GM12865 (cell line): ENCODE data around the gene NUB1.

Source experiments
- DNase-seq: peaks from one replicate; pipeline ENCODE4 v3.0.0; 2010; ENCODE audit warnings: low read depth
- H3K4me3 ChIP-seq: 2 replicates; pipeline ENCODE4 v1.5.1; 2011; ENCODE audit warnings: mild to moderate bottlenecking, low read depth, low read length, control low read depth
- CTCF ChIP-seq: IDR thresholded peaks from 2 replicates; pipeline ENCODE4 v1.5.1; 2011; ENCODE audit warnings: low read length, control low read depth, low read depth, inconsistent platforms; ENCODE audit not compliant: insufficient read depth; ENCODE audit errors: missing control alignments

NUB1 gene

GRCh38 chr7:151391358-151391730 lies 49.7 kb downstream of the NUB1 start:
- no peak overlapping the region for H3K4me3 ChIP-seq
- TF ChIP-seq CTCF = no peak
- no peak for DNase-seq

DNA sequence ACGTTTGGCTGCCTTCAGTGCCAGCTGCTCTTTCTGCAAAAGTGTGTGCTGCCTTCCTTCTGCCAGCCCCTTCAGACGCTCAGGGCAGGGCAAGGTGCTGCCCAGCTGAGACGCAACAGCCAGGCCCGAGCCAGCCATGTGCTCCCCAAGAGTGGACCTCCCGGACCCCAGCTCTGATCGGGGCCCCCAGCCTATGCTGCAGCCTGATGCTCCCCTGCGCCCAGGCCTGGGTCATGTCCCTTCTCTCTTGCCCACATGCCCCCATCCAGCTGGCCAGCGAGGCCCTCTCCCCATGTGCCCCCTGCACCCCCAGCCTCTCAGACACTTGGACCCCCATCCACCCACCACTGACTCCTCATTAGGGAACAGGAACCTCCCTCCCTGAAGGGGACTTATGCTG lies 50.4 kb downstream of the NUB1 start:
- no peak for DNase-seq
- H3K4me3 ChIP-seq = no peak overlapping the region
- no peak for TF ChIP-seq CTCF

DNA sequence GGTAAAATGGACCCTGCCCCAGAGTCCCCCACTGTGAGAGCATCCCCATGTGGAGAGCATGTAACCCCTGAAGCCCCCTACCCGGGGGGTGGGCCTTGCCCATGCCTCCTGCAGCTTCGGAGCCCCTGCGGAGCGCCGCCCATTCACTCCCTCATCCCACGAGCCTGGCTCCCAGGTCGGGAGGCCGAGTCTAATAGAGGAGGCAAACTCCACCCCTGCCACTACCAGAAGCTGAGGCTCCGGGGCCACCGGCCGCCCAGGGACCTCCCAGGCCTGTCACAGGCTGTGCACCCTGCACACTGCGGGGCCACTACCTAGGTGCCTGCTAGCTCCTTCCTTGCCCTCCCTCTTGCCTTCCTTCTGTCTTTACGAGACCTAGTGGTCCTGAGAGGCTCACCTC lies 50.8 kb downstream of the NUB1 start:
- H3K4me3 ChIP-seq = no peak overlapping the region
- no peak for DNase-seq
- TF ChIP-seq CTCF = no peak

DNA sequence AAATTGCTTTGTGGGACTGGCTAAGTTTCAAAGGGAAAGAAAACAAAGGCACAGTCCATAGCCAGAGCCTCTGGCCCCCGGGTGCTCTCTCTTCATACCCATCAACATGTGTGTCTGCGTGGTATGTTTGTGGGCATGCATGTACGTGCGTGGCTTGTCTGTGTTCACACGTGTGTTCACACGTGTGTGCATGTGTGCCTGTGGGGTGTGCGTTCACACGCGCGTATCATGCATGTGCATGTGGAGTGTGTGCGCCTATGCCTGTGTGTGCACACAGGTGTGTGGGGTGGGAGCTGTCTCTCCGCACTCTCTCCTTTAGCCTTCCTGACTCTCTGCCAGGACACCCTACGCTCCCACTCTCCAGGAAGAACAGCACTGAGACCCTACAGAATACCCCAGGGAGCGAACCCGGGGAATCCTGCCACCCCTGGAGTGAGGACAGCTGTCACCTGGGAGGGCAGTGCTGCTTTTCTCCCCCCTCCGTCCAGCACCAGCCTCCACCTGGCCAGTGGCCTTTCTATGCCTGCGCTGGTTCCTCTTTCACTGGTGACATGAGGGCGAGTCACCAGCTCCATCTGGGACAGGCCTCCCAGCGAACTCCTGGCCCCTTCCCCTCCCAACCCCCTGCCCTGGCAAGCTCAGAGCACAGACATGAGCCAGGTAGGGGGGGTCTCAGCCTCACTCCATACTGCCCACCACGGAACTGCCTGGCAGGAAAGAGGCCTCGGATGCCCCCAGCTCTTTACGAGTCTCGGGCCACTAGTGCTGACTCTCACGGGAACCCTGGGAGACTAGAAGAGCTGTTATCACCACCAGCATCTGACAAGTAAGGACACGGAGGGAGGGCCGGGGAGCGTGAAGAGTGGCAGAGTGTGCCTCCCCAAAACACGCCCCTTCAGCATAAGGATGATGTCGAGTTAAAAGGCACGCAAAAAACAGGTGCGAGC lies 51.7 kb downstream of the NUB1 start:
- DNase-seq = no peak
- H3K4me3 ChIP-seq = no peak overlapping the region
- no peak for TF ChIP-seq CTCF

- no peak for DNase-seq
- no peak overlapping the region for H3K4me3 ChIP-seq
- TF ChIP-seq CTCF = no peak
Measured at GRCh38 chr7:151394076-151395035, 52.7 kb downstream of the NUB1 start.

DNA sequence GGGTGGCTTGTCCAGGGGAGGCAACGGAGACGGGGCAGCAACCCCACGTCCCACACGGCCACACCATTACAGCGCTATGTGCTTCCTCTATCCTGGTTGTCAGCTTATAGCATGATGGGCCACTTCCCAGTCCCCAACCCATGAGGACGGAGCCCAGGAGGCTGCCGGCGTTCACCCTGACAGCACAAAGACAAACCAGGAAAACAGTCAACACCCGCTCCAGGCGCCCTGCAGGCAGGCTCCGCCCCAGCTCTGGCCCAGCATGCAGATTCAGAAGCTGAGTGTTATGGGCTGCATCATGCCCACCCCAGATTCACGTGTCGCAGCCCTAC lies 53.4 kb downstream of the NUB1 start:
- H3K4me3 ChIP-seq = no peak overlapping the region
- DNase-seq = no peak
- no peak for TF ChIP-seq CTCF
